CD4-positive, alpha-beta T cell (primary cell): ENCODE data around the gene PCDH9. TPM values are rescaled to one million over a fixed set of nuclear protein-coding genes. Genes with fewer than 3 reads are reported as not detected.

Experiments used
- ATAC-seq: fragments of 200-7000 bp; cut with Tn5 transposase; one replicate; pipeline ENCODE4 v1.10.0; 2022; ENCODE audit warnings: mild to moderate bottlenecking; ENCODE audit not compliant: poor library complexity
- CTCF ChIA-PET: fragments of 350-600 bp; sonication (Branson Sonifier 250); formaldehyde crosslinking; loops from one replicate; lab custom pipeline; 2021; ENCODE audit warnings: antibody characterized with exemption, inconsistent platforms; lab: Charles Lee
- POLR2A ChIA-PET: fragments of 350-600 bp; sonication (Branson Sonifier 250); formaldehyde crosslinking; loops from one replicate; lab custom pipeline; 2021; ENCODE audit warnings: antibody characterized with exemption, inconsistent platforms; lab: Charles Lee
- DNase-seq, 14 experiments: peaks; one replicate each; pipeline ENCODE4 v3.0.0-alpha.2; 2013 to 2020; ENCODE audit warnings: mixed read lengths in 2 of 14
- H3K27ac ChIP-seq, 2 donors: one replicate each; pipeline versions ENCODE4 v1.5.1 to v1.7.0; 2013; ENCODE audit warnings: low read length in 2 of 2, low read depth in 1 of 2, mild to moderate bottlenecking in 1 of 2
- H3K27me3 ChIP-seq, 2 experiments: 1 replicate in 1 of 2; 2 replicates in 1 of 2; pipeline versions ENCODE4 v1.6.1 to v1.7.0; 2013; ENCODE audit warnings: low read length in 2 of 2, control low read depth in 1 of 2, mild to moderate bottlenecking in 1 of 2, moderate library complexity in 1 of 2; ENCODE audit not compliant: insufficient read depth in 2 of 2, control insufficient read depth in 1 of 2
- H3K36me3 ChIP-seq: one replicate; pipeline ENCODE4 v1.6.1; 2013; ENCODE audit warnings: low read length, control low read depth; ENCODE audit not compliant: insufficient read depth
- H3K4me1 ChIP-seq: one replicate; pipeline ENCODE4 v1.6.1; 2013; ENCODE audit warnings: low read length, control low read depth; ENCODE audit not compliant: insufficient read depth
- H3K4me3 ChIP-seq: one replicate; pipeline ENCODE4 v1.5.1; 2013; ENCODE audit warnings: mild to moderate bottlenecking, low read length, moderate library complexity
- H3K9me3 ChIP-seq, 2 experiments: 1 replicate in 1 of 2; 2 replicates in 1 of 2; pipeline versions ENCODE4 v1.6.1 to v1.7.0; 2013; ENCODE audit warnings: low read length in 2 of 2, mild to moderate bottlenecking in 2 of 2, control low read depth in 1 of 2, moderate library complexity in 1 of 2; ENCODE audit not compliant: control insufficient read depth in 1 of 2, insufficient read depth in 1 of 2
- H3K27ac Mint-ChIP-seq: one replicate; pipeline ENCODE4 v1.8.0; 2020; ENCODE audit warnings: mixed read lengths
- H3K27me3 Mint-ChIP-seq: one replicate; pipeline ENCODE4 v1.8.0; 2021; ENCODE audit warnings: mixed read lengths
- H3K36me3 Mint-ChIP-seq: one replicate; pipeline ENCODE4 v1.8.0; 2021; ENCODE audit warnings: low read depth, mixed read lengths
- H3K4me1 Mint-ChIP-seq: one replicate; pipeline ENCODE4 v1.8.0; 2021; ENCODE audit warnings: low read depth, mixed read lengths
- H3K4me3 Mint-ChIP-seq: one replicate; pipeline ENCODE4 v1.8.0; 2020; ENCODE audit warnings: mild to moderate bottlenecking, mixed read lengths
- H3K9me3 Mint-ChIP-seq: one replicate; pipeline ENCODE4 v1.8.0; 2020; ENCODE audit warnings: mixed read lengths
- intact Hi-C, 2 experiments: fragments of 100-400 bp; cut with DNase I in 1 of 2; cut with micrococcal nuclease in 1 of 2; formaldehyde crosslinking; loops; one replicate each; pipeline versions ENCODE4 v1.15.1 to v1.9.0; 2023 to 2025; cut with DNase I, micrococcal nuclease
- total RNA-seq, 174 experiments: library from RNA in 2 of 174; stranded (reverse) in 2 of 174; gene quantifications; one replicate each; pipeline ENCODE4 v1.2.3 and lab custom pipeline; 2021 to 2026
- TF ChIP-seq, protein P1 (sequence below): fragments of 200-600 bp; IDR thresholded peaks from one replicate; pipeline ENCODE4 v1.8.0; 2022; ENCODE audit warnings: antibody characterized with exemption, mild to moderate bottlenecking

PCDH9 gene
- total RNA-seq, 2 experiments from 2014 or later = 0.08 to 0.19 TPM

DNA sequence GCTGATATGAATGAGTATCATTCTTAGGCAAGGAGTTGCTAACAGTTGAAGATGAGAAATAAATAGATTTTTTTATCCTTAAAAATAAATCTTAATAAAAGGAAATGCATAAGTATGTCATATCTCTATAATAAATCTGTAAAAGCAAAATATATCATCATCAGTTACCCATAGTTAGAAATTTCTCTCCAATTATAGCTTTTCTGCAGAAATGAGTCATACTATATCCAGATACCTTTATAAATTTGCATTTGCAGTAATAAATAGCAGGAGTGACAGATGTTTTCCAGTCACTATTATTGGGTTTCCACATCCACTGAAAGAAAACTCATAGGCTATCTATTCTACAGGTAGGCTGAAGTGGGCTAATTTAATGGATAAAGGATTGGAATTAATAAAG, 829.8 kb downstream of the PCDH9 start:
- intact Hi-C loops = no loop called here
- H3K27ac ChIP-seq = no peak overlapping the region
- H3K4me3 ChIP-seq = no peak overlapping the region
- Mint-ChIP-seq H3K27me3 (no peaks in the 10 kb centered on the region), H3K36me3 (no peaks in the 10 kb centered on the region), H3K4me1 (no peaks in the 10 kb centered on the region), H3K27ac (no peak overlapping the region), H3K4me3 (no peak overlapping the region), H3K9me3 (peaks cover 2% of the 10 kb centered on the region)
- TF ChIP-seq, protein P1, sequence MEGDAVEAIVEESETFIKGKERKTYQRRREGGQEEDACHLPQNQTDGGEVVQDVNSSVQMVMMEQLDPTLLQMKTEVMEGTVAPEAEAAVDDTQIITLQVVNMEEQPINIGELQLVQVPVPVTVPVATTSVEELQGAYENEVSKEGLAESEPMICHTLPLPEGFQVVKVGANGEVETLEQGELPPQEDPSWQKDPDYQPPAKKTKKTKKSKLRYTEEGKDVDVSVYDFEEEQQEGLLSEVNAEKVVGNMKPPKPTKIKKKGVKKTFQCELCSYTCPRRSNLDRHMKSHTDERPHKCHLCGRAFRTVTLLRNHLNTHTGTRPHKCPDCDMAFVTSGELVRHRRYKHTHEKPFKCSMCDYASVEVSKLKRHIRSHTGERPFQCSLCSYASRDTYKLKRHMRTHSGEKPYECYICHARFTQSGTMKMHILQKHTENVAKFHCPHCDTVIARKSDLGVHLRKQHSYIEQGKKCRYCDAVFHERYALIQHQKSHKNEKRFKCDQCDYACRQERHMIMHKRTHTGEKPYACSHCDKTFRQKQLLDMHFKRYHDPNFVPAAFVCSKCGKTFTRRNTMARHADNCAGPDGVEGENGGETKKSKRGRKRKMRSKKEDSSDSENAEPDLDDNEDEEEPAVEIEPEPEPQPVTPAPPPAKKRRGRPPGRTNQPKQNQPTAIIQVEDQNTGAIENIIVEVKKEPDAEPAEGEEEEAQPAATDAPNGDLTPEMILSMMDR = no peak
- H3K27me3 ChIP-seq = no peaks in the 10 kb centered on the region
- ChIA-PET CTCF (no interaction called here), POLR2A (no interaction called here)
- peaks cover 0 to 5% of the 10 kb centered on the region in 2 experiments for H3K9me3 ChIP-seq
- ATAC-seq = no peak
- no peak for DNase-seq
- no peaks in the 10 kb centered on the region for H3K4me1 ChIP-seq
- H3K36me3 ChIP-seq = no peaks in the 10 kb centered on the region

DNA sequence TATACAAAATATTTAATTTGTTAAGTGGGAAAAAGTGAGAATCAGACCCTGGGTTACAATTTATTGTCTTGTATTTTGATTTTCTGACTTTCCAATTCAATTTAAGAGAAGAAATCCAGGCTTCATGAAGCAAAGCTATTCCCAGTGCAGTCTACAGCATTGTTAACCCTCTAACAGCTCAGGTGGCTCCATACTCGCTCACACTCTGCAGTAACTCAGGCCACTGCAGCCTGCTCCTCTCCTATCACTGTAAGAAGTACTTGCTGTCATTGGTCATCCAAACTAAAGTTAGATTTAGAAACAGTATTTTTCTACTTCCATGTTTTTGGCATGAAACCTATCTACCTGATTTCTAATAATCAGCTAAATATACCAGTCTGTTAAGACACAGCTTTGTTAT, 830.3 kb downstream of the PCDH9 start:
- no peaks in the 10 kb centered on the region for H3K27me3 ChIP-seq
- intact Hi-C loops = no loop called here

DNA sequence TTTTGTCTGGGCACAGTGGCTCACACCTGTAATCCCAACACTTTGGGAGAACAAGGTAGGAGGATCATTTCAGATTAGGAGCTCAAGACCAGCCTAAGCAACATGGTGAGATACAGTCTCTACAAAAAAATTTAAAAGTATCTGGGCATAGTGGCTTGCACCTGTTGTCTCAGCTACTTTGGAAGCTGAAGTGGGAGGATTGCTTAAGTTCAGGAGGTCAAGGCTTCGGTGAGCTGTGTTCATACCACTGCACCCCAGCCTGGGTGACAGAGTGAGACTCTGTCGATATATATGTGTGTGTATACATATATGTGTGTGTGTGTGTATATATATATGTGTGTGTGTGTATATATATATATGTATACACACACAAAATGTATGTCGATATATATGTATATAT, 833.0 kb downstream of the PCDH9 start:
- H3K27me3 ChIP-seq = no peaks in the 10 kb centered on the region
- TF ChIP-seq, protein P1 = no peak
- H3K36me3 ChIP-seq = no peaks in the 10 kb centered on the region
- H3K4me3 ChIP-seq = no peak overlapping the region
- Mint-ChIP-seq H3K4me3 (no peak overlapping the region), H3K4me1 (no peaks in the 10 kb centered on the region), H3K27ac (no peak overlapping the region), H3K36me3 (no peaks in the 10 kb centered on the region), H3K27me3 (no peaks in the 10 kb centered on the region), H3K9me3 (peaks cover 5% of the 10 kb centered on the region)
- DNase-seq (no peak), ATAC-seq (no peak)
- H3K4me1 ChIP-seq = no peaks in the 10 kb centered on the region
- no peak overlapping the region for H3K27ac ChIP-seq
- H3K9me3 ChIP-seq = peaks cover 0 to 5% of the 10 kb centered on the region in 2 experiments
- ChIA-PET CTCF (no interaction called here), POLR2A (no interaction called here)
- intact Hi-C loops = no loop called here

More for the DNA sequence above, 830.3 kb downstream of the PCDH9 start:
- CTCF ChIA-PET = no interaction called here
- ATAC-seq (no peak), DNase-seq (no peak)
- POLR2A ChIA-PET = no interaction called here
- no peak overlapping the region for H3K27ac ChIP-seq
- H3K9me3 ChIP-seq = peaks cover 0 to 5% of the 10 kb centered on the region in 2 experiments
- no peak overlapping the region for H3K4me3 ChIP-seq
- H3K36me3 ChIP-seq = no peaks in the 10 kb centered on the region
- Mint-ChIP-seq H3K4me1 (no peaks in the 10 kb centered on the region), H3K36me3 (no peaks in the 10 kb centered on the region), H3K4me3 (no peak overlapping the region), H3K27me3 (no peaks in the 10 kb centered on the region), H3K27ac (no peak overlapping the region), H3K9me3 (peaks cover 2% of the 10 kb centered on the region)
- TF ChIP-seq, protein P1 = no peak
- no peaks in the 10 kb centered on the region for H3K4me1 ChIP-seq
